Suppressor macrophage (primary cell): ENCODE measurements around the gene ERAS.

Source experiments
- DNase-seq, 4 experiments: peaks; one replicate each; pipeline ENCODE4 v3.0.0-alpha.2; 2020 to 2022
- total RNA-seq, 17 experiments: gene quantifications; one replicate each; lab custom pipeline; 2026; ENCODE audit warnings: mixed read lengths in 6 of 17, inconsistent platforms in 3 of 17; lab: John Stamatoyannopoulos, UW

Gene ERAS, protein sequence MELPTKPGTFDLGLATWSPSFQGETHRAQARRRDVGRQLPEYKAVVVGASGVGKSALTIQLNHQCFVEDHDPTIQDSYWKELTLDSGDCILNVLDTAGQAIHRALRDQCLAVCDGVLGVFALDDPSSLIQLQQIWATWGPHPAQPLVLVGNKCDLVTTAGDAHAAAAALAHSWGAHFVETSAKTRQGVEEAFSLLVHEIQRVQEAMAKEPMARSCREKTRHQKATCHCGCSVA
- 0 reads per million in 17 experiments for total RNA-seq

DNA sequence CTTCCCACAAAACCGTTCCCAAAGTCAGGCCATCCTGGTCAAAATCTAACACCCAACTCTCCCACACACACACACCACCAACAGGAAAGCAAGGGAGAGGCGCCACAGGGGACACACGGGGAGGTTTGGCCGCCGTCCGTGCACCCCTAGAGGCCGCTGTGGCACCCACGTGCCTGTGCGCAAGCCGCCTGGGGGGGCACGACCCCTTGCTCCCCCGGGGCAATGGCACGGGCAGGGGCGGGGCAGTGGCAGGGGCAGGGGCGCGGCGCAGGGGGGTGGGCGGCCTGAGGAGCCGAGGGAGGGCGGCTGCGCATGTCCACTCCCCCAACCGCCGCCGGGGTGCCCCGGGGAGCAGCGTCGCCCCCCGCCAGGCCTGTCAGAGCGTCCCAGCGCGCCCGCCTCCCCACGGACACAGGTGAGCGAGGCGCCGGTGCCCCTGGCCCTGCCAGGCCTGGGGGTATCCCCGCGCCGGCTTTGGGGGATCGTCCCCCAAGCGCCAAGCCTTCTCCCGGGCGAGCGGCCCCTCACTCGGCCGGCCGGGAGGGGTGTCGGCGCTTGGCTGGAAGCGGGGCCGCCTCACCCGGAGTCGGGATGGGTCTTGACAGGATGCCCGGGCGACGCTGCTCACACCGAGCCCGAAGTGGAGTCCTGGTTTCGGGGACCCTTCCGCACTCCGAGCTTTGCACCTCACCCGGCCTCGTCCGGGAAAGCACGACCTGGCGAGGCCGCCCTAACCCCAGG, at the start of gene ERAS:
Gene ERAS (plus strand): TSS at position 379 of the 741 bp plus-strand sequence. CDS start 2,611 bp downstream, outside the sequence.
- DNase-seq, result peak in 2 of 4 experiments; percentile 3 to 8

DNA sequence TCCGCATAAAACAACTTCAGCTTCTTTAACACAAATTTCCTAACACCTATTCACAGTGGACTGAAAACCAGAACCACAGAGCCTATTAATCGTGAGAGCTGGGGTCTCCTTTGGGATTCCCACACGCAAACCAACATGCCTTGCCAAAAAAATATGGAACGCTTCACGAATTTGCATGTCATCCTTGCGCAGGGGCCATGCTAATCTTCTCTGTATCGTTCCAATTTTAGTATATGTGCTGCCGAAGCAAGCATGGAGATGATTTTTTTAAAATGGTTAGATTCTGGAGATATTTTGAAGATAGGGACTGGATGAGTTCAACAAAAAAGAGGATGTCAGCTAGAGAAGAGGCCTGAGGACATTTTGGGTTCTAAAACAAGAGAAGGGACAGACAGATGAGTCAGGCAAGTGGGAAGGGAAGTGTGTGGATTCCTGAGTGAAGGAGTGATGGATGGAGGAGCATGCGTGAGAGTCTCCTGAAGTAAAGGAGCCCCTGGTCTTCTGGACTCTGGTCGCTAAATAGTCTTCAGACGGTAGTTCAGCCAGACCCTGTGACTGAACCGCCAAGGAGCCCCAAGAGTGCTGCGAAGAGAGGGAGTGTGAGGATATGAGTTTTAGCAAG, 49.4 kb upstream of the ERAS start:
- no peak for DNase-seq

DNA sequence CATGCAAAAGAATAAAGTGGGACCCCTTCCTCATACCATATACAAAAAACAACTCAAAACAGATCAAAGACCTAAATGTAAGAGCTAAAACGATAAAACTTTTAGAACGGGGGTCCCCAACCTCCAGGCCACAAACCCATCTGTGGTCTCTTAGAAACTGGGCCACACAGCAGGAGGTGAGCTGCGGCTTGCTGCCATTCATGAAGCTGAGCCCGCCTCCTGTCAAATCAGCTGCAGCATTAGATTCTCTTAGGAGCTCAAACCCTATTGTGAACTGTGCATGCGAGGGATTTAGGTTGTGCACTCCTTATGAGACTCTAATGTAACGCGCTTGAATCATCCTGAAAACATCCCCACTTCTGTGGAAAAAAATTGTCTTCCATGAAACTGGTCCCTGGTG, 46.9 kb upstream of the ERAS start:
- no peak for DNase-seq

DNA sequence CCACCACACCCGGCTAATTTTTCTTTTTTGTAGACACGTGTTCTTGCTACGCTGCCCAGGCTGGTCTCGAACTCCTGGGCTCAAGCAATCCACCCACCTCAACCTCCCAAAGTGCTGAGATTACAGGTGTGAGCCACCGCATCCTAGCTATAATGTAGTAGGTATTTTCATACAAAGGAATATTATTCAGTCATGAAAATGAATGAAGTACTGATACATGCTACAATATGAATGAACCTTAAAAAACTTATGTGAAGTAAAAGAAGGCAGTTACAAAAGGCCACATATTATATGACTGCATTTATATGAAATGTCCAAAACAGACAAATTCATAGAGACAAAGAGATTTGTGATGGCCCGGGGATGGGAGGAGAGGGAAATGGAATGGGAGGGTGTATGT, 44.6 kb upstream of the ERAS start:
- DNase-seq, result no peak

DNA sequence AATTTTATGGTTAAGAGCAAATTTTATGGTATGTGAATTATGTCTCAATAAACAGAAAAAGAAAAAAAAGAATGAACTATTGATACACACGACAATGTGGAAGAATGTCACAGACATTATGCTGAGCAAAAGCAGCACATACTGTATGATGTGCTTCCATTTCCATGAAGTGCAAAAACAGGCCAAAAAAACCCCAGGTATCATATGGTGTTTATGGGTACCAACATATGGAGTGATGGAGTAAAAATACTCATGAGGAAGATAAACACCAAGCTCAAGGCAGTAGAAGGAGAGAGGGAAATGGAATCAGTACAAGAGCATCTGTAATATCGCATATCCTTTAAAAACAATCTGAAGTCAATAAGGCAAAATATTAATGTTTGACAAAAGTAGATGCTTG, 44.1 kb upstream of the ERAS start:
- no peak for DNase-seq

DNA sequence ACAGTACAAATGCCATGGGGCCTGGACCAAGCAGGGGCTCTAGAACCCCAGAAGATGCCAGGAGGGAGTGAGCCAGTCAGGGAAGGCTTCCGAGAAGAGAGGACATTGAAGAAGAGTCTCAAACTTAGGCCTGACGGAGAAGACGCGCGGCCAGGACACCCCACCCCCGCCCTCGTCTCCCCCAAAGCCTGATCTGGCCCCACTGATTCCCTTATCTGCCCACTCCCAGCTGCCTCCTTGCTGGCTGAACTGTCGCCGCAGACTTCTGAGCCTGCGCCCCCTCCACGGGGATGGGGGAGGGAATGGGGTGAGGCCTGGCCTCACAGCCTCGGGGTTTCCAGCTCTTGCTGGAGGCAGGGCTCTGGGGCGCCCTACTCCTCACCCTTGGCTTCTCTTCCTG, 43.5 kb upstream of the ERAS start:
- DNase-seq, result no peak

DNA sequence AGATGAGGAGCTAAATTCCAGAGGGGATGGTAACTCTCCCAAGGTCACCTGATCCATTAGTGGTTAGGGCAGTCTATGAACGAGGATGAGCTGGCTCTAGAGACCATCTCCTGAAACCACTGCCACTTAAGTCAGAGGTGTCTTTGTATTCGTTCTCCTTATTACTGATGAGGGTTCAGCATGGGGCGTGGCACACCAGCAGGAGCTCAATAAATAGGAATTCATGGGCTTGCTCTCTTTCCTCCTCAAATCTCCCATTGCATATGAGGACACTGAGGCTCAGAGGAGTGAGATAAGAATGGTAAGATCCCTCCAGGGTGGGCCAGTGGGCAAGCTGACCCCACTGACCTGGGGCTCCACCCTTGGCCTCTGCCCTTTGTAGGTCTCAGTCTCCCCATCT, 41.6 kb upstream of the ERAS start:
- DNase-seq, result no peak

DNA sequence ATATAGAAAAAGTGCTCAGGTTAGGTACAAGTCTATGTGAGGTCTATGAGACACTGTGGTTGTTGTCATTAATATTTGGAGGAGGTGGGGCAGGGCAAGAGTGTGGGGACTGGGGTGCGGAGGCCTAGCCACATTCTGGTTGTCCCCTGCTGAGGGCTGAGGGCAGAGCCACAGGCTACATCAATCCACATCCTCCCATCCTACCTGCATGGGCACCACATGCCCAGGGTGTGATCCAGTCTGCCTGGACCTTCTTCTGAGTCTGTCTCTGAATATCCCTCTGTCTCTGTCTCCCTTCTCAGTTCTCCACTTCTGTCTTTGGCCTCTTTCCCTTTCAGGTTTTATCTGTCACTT, 41.1 kb upstream of the ERAS start:
- DNase-seq, result no peak

DNA sequence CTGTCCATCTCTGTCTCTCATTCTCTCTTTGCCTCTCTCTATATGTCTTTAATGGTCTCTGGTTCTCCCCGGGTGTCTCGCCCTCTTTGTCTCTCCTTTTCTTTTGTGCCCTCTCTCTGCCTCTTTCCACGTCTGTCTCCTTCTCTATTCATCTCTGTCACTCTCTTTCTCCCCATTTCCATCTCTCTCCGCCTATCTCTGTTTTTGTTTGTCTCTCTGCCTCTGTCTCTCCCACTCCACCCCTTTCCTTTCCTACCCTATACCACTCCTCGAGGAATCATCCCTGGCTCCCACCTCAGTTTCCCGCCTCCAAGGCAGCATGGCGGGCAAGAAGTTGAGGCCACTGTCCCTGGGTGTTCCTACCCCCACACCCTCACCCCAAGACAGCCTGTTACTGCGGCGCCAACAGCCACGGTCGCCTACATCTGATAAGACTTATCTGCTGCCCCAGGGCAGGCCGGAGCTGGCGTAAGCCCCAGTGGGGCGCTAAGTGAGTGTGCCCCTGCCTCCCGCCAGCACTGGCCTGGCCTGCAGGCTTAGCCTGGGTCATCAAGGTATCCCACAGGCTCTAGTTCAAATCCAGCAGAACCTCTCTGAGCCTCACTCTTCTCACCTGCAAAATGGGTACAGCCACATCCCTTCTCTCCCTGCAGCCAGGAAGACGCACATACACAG, 40.6 kb upstream of the ERAS start:
- no peak for DNase-seq

DNA sequence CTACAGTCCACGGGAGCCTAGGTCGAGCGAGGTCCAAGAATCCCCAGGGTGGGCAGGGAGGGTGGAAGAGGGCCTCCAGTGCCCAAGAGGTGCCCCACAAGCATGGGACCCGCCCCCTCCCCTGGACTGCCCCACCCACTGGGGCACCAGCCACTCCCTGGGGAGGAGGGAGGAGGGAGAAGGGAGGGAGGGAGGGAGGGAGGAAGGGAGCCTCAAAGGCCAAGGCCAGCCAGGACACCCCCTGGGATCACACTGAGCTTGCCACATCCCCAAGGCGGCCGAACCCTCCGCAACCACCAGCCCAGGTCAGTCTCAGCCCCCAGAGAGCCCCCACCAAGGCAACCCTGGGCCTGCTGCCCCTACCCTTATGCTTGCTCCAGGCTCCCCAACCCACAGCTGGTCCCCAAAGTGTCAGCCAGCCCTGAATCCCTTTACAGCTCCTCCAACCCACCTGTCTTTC, 39.9 kb upstream of the ERAS start, which contains the start of gene GATA1:
Gene GATA1 (plus strand): TSS at position 250 of the 460 bp plus-strand sequence. CDS start 4,520 bp downstream, outside the sequence.
- DNase-seq, result no peak

DNA sequence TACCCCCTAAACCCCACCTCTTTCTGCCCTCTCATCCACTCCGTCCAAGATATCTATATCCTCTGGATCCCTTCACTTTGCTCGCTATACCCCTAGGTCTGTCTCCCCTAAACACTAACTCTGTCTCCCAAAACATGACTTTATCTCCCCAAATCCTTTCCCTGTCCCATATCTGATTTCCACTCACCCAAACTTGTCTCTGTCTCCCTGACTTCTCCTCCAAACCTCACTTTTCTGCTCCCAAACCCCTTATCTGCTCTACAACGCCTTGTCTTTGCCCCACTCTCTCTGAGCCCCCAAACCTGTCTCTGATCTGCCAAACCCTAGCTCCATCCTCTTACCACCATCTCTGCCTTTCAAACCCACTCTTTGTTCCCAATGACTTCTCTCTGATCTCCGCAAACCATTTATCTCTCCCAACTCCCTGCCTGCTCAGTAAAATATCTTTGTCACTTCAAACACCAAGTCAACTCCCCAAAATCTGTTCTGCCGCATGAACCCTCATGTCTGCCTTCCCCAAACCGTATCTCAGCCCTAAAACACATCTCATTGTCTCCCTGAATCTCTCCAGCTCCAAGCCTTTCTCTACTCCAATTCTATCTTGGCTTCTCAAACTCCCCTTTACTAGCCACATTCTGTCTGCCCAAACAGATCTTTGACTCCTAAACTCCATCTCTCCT, 39.3 kb upstream of the ERAS start:
- no peak for DNase-seq

DNA sequence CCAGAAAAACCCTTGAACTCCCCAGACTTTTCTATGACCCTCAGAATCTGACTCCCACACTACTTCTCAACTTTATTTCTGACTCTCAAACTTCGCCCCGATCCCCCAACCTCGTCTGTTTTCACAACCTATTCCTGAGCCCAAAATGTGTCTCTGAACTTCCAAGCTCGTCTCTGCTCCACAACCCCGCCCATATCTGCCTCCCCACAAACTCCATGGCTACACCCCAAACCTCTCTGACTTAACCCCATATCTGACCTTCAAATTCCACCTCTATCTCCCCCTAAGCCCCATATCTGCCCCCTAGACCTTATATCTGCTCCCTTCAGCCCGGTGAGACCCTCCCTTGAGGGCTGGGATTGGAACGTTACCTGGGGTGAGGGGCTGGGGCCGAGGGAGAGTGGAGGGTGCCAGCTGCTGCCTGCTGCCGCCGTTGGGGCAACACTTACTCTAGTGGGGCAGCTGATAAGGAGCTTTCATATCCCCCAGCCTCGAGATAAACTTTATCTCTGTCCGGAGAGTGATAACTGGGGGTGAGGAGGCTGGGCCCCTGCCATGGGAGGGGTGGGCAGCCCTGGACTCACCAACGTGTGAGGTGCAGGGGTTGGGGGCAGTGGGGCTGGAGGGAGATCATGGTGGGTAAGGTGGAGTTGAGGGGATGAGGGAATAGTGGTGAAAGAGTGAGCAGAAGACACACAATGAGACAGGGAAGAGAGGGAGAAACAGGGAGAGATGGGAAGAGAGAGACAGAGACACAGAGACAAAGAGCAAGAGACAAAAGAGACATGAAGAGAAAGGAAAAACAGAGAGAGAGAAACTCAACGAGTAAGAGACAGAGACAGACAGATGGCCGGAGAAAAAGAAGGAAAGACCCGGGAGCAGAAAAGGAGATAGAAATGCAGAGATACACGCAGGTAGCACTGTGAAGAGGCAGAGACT, 38.5 kb upstream of the ERAS start:
- DNase-seq, result no peak

DNA sequence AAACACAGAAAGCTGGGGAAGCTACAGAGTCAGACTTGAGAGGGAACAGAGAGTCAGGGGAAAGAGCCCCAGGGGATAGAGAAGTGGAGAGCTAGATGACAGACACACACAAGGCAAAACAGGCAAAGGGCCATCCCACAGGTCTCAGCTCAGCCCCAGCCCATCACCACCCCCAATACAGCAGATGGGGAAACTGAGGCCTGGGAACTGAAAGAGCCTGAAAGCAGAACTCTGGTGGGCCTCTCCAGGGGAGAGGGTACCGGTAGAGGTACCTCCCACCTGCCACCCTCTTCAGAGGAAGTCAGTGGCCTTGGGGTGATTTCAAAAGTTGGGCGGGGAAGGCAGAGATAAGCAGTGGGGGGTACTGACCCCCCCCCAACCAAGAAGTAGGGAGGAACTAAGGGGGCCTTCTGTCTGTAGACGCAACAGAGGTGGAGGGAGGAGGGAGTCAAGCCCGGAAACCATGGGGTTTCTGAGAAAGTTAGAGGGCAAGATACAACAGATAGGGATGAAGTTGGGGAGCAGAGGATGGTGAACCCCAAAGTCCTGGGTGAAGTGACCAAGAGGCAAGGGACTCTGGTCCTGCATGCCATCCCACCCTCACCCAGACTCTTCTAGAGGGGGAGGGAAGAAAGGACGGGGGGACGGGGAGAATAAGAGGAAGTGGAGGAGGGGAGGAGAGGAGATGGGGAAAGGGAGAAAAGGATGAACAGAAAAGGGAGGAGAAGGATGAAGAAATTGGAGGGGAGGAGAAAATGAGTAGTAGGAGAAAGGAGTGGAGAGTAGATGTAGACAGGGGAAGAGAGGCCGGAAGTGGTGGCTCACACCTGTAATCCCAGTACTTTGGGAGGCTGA, 36.7 kb upstream of the ERAS start:
- DNase-seq, result no peak

DNA sequence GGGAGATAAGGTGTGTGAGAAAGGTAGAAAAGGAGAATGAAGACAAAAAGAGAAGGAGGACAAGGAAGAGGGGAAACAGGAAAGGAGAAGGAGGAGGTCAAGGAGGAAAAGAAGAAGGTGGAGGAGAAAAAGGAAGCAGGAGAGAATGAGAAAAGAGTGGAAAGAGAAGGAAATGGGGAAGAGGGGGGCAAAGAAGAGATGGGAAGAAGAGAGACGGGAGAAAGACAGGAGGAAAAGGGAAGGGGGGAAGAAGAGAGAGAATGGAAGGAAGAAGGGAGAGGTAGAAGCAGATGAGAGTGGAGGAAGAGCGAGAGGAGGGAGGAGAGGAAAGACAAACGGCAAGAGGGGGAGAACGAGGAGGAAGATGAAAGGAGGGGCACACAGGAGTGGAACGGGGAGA, 35.8 kb upstream of the ERAS start:
- no peak for DNase-seq

DNA sequence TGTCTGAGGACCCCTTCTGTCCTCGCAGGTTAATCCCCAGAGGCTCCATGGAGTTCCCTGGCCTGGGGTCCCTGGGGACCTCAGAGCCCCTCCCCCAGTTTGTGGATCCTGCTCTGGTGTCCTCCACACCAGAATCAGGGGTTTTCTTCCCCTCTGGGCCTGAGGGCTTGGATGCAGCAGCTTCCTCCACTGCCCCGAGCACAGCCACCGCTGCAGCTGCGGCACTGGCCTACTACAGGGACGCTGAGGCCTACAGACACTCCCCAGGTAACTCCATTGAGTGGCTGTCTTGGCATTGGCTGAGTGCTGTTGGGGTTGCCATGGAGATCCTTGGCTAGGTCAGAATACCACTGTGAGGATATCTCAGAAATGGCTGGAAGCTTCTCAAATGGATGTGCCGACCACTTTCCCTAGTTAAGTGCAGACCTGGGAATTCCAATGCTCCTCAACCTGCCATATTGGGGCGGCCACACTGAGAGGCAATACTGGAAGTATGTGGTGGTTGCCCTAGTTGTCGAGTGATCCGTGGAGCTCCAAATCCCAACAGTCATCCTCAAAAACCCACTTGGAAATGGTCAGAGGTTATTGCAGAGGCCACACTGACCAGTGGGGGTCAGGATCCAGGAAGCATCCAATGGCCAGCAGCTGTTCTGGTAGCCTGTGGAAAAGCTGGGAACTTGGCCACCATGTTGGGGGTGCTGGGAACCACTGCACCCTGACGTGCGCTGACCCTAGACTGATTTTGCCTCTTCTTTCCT, 35.1 kb upstream of the ERAS start:
- no peak for DNase-seq

DNA sequence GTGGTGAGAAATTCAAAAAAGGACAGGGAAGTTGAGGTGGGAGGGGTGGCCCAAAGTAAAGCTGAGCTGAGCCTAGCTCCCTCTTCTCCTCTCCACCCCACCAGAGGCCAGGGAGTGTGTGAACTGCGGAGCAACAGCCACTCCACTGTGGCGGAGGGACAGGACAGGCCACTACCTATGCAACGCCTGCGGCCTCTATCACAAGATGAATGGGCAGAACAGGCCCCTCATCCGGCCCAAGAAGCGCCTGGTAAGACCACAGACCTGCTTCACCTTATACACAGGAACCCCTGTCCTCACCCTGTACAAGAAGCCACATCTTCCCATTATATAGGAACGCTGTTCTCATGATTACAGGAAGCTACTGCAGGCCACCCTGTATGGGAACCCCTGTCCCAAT, 34.1 kb upstream of the ERAS start:
- no peak for DNase-seq

DNA sequence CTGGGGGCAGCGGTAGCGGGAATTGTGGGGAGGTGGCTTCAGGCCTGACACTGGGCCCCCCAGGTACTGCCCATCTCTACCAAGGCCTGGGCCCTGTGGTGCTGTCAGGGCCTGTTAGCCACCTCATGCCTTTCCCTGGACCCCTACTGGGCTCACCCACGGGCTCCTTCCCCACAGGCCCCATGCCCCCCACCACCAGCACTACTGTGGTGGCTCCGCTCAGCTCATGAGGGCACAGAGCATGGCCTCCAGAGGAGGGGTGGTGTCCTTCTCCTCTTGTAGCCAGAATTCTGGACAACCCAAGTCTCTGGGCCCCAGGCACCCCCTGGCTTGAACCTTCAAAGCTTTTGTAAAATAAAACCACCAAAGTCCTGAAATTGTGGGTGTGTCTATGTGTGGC, 32.4 kb upstream of the ERAS start:
- DNase-seq, result no peak

DNA sequence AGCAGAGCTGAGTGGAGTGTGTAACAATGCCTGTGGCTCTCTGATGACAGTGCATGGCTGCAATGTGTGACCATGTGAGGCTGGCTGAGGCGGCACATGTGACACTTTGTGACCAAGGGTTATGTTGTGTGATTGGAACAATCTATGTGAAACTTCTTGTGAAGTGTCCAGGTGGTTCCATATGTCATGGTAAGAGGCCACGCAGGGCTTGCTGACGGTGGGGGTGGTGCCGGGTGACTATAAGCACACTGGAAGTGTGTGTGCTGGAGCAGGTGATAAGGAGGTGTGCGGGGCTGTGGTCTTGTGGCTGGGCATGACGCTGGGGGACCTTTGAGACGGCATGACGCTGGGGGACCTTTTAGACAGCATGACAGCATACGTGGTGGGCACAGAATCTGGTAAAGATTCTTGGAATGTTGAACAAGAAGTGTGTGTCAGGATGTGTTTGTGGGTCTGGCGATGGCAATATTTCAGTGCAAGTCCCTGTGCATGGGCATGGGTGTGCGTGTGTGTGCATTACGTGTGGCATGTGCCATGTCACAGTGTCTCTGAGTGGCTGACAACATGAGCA, 31.9 kb upstream of the ERAS start:
- DNase-seq, result peak in 1 of 4 experiments; percentile 2

DNA sequence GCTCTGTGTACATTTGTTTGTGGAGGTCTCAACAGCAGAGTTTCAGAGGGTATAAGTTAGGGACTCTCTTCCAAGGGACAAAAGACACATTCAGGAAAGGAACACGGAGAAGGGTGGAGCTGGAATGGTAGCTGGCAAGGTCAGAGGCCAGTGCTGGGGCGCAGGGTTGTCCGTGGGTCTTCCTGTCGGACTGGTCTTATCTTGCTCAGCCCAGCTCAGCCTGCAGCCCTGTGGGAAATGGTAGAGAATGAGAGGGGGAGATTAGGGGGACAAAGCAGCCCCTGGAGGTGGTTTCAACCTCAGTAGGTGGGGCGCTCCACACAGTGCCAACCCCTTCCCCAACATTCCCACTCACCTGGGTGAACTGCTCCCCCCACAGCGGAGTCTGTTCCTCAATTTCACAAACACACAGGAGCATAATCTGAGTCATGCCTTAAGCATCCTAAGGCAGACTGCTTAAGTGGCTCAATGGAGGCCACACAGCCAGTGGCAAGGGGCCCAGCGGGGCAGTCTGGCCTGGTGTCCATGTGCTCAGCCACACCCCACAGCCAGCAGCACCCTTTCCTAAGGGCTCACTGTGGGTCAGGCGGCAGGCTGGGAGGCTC, 31.3 kb upstream of the ERAS start:
- DNase-seq, result no peak
